NK-92 (cell line): Measurements from ENCODE around the gene PEG3.
"Not testable (repeated sequence)": the region's sequence is repeated elsewhere in the genome, so short reads cannot be mapped to it uniquely, and the experiment has no call there.

Experiments
- DNase-seq: peaks from one replicate; lab custom pipeline; 2025; ENCODE audit not compliant: unreplicated experiment; lab: John Stamatoyannopoulos, UW

PEG3 gene

GRCh38 chr19:56840451-56841192, at the start of gene PEG3, which contains the start of gene ZIM2:
Gene PEG3, minus strand, starts transcription at chr19:56840726. Its CDS starts 16,071 bp downstream, at chr19:56824655.
Gene ZIM2, minus strand, starts transcription at chr19:56840726. Its CDS starts 16,449 bp downstream, at chr19:56824277.
- DNase-seq, result no peak

DNA sequence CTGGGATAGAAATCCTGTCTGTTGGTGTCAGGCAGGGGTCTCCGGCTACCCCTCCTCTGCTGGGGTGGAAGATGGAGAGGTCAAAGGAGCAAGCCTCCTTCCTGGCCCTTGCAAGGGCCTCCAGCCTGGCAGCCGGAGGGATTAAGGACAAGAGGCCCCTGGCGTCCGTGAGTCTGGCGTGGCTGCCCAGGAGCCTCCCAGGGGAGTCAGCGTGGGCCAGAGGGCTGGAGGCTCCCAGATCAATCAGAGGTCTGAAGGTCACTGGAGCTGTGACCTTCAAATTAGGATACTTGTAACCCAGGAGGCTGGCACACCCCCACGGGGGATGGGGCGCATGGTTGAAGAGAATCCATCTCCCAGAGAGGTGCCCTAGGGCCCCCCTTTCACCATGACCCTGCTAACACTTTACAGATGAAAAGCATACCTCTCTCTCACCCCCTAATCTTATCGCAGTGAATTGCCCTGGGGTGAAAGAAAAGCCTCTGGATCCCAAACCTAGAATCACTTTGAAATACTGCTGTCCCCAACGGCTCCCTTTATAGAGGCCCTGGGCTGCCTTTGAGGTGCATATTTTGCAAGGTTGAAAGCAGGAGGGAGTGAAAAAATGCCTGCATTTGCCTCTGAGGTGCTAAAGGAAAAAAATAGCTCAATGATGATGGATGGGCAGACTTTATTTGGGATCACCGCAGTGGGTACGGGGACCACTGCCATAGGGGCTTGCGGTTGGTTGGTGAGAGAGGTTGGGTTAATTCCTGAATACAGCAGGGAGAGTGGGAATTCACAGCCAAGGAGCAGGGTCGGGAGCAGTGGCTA, 44.9 kb upstream of the PEG3 start:
- DNase-seq, result no peak

DNA sequence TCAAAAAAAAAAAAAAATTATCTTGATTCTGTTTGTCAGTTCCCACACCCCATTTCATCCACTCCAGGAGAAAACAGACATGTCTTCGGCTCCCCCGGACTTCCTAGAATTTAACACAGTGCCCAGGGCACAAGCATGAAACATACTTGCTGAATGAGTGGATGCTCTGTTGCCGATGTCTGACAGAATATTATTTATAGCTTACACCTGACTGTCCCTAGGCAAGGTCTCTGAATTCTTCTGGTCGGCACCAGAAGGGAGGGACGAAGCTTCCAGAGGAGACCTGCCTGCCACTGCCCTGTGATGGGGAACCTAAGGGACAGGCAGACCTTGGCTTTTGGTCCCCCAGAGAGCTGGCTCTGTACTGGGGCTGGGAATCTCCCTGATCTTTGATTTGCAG, 43.9 kb upstream of the PEG3 start:
- DNase-seq, result no peak

DNA sequence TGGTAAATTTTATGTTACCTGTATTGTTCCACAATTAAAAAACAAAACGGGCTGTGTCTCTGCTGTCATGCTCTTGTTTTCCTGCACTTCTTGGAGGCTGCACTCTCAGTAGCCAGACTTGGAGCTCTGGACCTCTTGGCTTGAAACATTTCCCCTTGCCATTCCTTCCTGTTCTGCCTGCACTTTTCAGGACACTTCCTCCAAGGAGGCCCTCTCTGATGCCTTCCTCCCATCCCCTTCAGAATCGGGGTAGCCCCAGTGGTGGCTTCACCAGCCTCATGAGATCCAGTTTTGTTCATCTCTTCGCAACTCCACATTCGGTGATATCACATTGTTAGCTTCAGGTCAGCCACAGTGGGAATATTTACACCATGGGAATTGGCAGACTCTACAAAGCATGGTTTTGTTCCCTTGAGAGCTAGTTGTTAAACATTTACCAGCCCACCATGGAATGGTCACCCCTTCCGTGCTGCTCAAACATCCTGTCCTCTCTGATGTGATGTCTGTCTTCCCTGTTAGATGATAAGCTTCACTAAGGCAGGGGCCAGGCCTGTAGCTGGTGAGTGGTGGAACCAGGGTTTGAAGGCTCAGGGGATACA, 40.2 kb upstream of the PEG3 start:
- no peak for DNase-seq

GRCh38 chr19:56877069-56877715, 36.7 kb upstream of the PEG3 start:
- no peak for DNase-seq

- DNase-seq, result no peak
Observed at GRCh38 chr19:56875717-56876116, 35.2 kb upstream of the PEG3 start.

DNA sequence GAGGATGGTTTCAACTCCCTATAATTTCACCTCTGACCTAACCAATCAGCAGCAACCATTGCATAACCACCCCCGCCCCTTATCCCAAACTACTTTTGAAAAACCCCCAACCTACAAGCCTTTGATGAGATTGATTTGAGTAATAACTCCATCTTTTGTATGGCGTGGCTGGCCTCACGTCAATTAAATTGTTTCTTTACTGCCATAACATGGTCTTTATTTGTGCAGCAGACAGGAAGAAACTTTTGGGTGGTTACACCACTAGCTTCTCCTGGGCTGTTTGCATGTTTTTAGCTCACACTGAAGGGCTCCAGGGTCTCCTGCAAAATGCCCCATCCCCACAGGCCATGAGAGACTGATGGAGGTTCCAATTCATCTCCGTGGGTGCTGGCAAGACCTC, 34.0 kb upstream of the PEG3 start:
- DNase-seq, result no peak

DNA sequence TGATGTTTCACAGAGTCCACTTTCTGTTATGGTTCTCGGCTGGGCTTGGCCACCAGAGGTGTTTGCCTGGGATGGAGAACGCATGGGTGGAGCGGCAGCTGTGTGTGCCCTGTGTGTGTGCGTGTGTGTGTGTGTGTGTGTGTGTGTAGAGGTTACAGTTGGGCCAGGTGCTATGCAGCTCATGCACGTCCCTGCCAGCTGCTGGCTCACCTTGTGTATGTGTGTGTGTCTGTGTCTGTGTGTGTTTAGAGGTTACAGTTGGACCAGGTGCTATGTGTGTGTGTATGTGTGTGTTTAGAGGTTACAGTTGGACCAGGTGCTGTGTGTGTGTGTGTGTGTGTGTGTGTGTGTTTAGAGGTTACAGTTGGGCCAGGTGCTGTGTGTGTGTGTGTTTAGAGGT, 33.0 kb upstream of the PEG3 start:
- no peak for DNase-seq

DNA sequence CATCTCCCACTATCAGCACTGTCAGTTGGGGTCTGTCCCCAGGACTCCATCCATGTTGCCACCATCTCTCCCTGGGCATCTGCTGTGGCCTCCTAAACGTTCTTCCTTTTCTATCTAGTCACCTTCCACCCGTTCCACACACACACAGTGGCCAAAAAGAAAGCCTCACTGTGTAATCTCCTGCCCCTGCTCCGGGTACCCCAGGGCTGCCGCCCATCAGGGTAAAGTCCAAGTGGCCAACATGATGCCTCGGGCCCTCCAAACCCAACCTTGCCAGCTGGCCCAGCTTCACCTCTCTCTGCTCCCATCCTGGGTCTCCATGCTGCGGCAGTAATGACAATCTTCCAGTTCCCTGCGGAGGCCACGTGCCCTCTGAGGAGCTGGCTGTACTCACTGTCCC, 29.4 kb upstream of the PEG3 start:
- DNase-seq, result no peak

DNA sequence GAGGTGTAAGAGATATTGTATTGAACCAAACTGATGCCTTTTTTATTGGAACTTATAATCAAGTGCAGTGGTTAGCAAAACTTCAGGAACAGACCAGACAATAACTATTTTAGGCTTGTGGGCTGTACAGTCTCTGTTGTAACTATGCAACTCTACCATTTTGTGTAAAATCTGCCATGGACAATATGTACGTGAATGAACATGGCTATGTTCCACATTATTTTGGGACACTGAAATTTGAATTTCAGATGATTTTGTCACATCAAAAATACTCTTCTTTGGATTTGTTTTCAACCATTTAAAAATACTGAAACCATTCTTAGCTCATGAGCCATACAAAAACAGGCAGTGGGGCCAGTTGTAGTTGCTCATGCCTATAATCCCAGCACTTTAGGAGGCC, 27.9 kb upstream of the PEG3 start:
- no peak for DNase-seq

- DNase-seq, result no peak
Observed at GRCh38 chr19:56866538-56866937, 26.0 kb upstream of the PEG3 start.

DNA sequence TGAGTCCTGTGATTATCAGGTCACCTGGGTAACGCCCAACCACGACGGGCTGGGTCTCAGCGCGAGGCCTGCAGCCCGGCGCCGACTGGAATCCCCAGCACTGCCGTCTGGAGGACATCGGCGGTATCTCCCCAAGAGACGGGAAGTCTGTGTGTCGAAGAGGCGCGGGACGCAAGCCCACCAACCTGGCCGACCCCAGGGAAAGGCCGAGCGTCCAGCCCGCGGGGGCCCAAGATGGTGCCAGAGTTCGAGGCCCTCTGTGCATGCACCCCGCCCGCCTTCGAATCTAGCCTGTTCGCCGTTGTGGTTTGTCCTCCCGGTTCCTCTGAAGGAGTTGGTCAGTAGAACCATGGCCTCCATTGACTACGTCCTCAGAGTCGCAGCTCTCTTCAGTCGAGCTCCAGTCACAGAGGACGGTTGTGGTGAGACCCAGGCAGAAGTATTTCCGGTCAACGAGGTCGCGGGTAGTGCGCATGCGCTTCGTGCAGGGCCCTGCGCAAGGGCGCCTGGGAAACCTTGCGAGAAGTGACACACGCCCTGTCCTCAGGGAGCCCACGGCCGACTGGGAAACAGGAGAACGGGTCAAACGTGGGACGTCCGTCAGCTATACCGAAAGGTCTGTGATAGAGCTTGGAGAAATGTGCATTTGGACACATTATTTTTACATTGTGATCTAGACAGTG, 24.1 kb upstream of the PEG3 start:
- DNase-seq, result no peak

DNA sequence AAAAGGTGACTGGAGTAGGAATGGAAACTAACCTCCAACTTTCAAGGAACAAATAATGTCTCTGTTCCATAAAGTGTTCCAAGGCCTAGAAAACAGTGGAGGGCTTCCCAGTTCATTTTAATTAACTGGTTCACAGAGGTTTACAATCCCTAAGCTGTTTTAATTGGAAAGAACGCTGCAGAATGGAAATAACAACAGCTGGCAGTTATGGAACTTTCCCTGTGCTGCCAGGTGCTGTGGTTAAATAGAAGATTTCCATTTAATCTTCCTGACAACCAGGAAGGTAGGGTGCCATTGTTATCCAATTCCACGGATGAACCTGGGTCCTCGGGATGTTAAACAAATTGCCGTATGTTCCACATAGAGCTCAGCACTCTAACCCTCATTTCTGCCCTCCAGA, 22.2 kb upstream of the PEG3 start:
- no peak for DNase-seq

DNA sequence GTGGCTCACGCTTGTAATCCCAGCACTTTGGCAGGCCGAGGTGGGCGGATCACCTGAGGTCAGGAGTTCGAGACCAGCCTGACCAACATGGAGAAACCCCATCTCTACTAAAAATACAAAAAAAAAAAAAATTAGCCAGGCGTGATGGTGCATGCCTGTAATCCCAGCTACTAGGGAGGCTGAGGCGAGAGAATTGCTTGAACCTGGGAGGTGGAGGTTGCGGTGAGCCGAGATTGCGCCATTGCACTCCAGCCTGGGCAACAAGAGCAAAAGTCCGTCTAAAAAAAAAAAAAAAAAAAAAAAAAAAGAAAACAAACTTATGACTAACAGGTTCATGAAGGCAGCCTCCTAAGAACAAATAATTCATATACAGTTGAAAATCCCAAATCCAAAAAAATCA, 19.9 kb upstream of the PEG3 start:
- DNase-seq, result not testable (repeated sequence)

DNA sequence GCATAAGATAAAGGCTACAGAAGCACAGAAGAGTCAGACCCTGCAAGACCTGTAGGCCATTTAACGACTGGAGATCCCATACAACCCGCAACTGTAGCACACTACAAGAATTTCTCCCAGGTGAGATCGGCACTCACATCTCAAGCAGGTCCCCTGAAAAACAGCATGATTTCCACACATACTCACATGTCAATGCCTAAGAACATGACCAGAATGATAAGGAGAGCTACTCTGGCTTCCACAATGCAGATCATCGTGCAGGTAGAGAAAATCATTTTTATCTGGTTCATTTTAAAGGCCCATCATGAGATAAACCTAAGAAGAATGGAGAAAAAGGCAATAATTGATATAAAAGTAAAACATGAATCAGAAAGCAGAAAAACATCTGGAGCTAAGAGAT, 17.5 kb upstream of the PEG3 start:
- DNase-seq, result no peak

DNA sequence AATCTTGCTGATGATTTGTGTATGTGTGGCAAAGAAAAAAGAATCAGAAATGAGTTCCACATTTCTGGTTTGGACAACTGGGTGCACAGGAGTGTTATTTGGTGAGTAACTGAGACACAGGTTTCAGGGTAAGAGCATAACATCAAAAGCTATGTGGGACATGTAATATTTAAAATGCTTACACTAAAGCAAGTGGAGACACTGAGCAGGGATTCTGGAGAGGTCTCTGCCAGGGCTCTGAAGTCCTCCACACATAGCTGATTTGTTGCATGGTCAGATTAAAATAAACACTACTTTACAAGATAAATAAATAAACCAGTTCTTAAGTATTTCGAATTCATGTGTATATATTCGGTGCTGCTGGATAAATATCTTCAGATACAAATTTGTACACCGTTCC, 16.3 kb upstream of the PEG3 start:
- DNase-seq, result no peak

DNA sequence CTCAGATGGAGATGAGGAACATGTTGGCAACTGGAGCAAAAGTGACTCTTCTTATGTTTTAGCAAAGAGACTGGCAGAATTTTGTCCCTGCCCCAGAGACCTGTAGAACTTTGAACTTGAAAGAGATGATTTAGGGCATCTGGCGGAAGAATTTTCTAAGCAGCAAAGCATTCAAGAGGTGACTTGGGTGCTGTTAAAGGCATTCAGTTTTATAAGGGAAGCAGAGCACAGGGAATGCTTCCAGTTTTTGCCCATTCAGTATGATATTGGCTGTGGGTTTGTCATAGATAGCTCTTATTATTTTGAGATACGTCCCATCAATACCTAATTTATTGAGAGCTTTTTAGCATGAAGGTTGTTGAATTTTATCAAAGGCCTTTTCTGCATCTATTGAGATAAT, 11.8 kb upstream of the PEG3 start:
- not testable (repeated sequence) for DNase-seq

GRCh38 chr19:56848166-56848565, 7.6 kb upstream of the PEG3 start:
- no peak for DNase-seq

- DNase-seq, result no peak
Observed at GRCh38 chr19:56842412-56842811, 1.9 kb upstream of the PEG3 start.

GRCh38 chr19:56841193-56841543, 642 bp upstream of the PEG3 start:
- DNase-seq, result no peak
